GM21619 (cell line): ENCODE results near the gene FAM200A.
"Not testable (repeated sequence)": the region's sequence is repeated elsewhere in the genome, so short reads cannot be mapped to it uniquely, and the experiment has no call there.

Experiments
- ATAC-seq: cut with Tn5 transposase; IDR thresholded peaks from one replicate; pipeline ENCODE4 v1.9.1; 2021; ENCODE audit not compliant: unreplicated experiment

The FAM200A gene

GRCh38 chr7:99504603-99505323 lies 47.2 kb downstream of the FAM200A start, which contains the start of gene ZKSCAN5:
ZKSCAN5 (plus strand) TSS chr7:99504662; CDS start chr7:99506045, 1,383 bp downstream.
- ATAC-seq, result peak; percentile 77

GRCh38 chr7:99504281-99504602 lies 47.7 kb downstream of the FAM200A start:
- no peak for ATAC-seq

- not testable (repeated sequence) for ATAC-seq
These were observed 50.7 kb downstream of the FAM200A start for GRCh38 chr7:99501236-99501635.

- no peak for ATAC-seq
These were observed 51.3 kb downstream of the FAM200A start for GRCh38 chr7:99500637-99501009.

GRCh38 chr7:99499721-99500636 lies 51.9 kb downstream of the FAM200A start, which contains the start of gene ZNF394:
ZNF394 (minus strand) TSS chr7:99500281; CDS start chr7:99500093, 188 bp downstream.
- ATAC-seq, result peak; percentile 36

- ATAC-seq, result no peak
These were observed 52.6 kb downstream of the FAM200A start for GRCh38 chr7:99499371-99499720.

GRCh38 chr7:99498546-99498944 lies 53.4 kb downstream of the FAM200A start:
- ATAC-seq, result no peak

- no peak for ATAC-seq
These were observed 54.0 kb downstream of the FAM200A start for GRCh38 chr7:99497766-99498545.
